Adrenal gland (tissue), 5 donors: ENCODE data around the gene ASB6.

ENCODE experiments used
- POLR2A ChIP-seq, 2 donors: fragments of 450-650 bp; IDR thresholded peaks; one replicate each; pipeline ENCODE4 v1.6.1; 2017; ENCODE audit warnings: antibody characterized with exemption in 2 of 2, mild to moderate bottlenecking in 2 of 2, moderate library complexity in 1 of 2
- TF ChIP-seq, protein P1 (sequence below), 6 experiments: fragments of 450-650 bp in 4 of 6; fragments of 200-600 bp in 2 of 6; sonication (generic) in 1 of 6; IDR thresholded peaks; 1 replicate in 5 of 6; 2 replicates in 1 of 6; pipeline versions ENCODE4 v1.5.1 to v1.8.0; 2016 to 2021; ENCODE audit warnings: antibody characterized with exemption in 6 of 6, mild to moderate bottlenecking in 2 of 6, moderate library complexity in 1 of 6
- donor health status: DM: no; HTN: no; CAD: no.

DNA sequence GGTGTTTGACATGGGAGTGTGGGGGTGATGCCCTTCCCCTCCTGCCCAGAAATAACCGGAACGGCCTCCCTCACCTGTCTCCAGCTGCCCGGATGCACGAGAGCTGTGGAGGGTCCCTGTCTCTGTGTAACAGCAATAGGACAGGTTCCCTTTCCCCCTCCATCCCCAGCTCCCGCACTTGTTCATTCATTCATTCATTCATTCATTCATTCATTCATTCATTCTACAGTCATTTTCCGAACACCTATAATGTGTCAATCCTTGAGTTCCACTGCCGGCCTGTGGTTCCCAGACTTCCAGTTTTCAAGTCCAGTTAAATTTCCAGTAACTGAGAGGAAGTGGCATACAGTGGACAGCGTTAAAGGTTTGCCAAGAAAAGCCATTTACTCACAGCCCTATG lies 30.8 kb upstream of the ASB6 start:
- TF ChIP-seq POLR2A (IDR thresholded peaks at IDR 0.05) = no peak
- TF ChIP-seq, protein P1, sequence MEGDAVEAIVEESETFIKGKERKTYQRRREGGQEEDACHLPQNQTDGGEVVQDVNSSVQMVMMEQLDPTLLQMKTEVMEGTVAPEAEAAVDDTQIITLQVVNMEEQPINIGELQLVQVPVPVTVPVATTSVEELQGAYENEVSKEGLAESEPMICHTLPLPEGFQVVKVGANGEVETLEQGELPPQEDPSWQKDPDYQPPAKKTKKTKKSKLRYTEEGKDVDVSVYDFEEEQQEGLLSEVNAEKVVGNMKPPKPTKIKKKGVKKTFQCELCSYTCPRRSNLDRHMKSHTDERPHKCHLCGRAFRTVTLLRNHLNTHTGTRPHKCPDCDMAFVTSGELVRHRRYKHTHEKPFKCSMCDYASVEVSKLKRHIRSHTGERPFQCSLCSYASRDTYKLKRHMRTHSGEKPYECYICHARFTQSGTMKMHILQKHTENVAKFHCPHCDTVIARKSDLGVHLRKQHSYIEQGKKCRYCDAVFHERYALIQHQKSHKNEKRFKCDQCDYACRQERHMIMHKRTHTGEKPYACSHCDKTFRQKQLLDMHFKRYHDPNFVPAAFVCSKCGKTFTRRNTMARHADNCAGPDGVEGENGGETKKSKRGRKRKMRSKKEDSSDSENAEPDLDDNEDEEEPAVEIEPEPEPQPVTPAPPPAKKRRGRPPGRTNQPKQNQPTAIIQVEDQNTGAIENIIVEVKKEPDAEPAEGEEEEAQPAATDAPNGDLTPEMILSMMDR (IDR thresholded peaks at IDR 0.05) = no peak
